ENCODE data around the gene SPRED3.
"Not testable (repeated sequence)": the region's sequence is repeated elsewhere in the genome, so short reads cannot be mapped to it uniquely, and the experiment has no call there.

Gene SPRED3

GRCh38 chr19:38420935-38421334, 32.4 kb downstream of the SPRED3 start:
- no peak for DNase-seq (ENCODE audit: low read depth in 2 of 2)

GRCh38 chr19:38421856-38422255, 33.4 kb downstream of the SPRED3 start:
- DNase-seq (ENCODE audit: low read depth in 2 of 2): no peak

- no peak for DNase-seq (ENCODE audit: low read depth in 2 of 2)
Measured at GRCh38 chr19:38422438-38422837, 33.9 kb downstream of the SPRED3 start.

- no peak for DNase-seq (ENCODE audit: low read depth in 2 of 2)
Measured at GRCh38 chr19:38424272-38424671, 35.8 kb downstream of the SPRED3 start.

GRCh38 chr19:38425222-38425809, 36.8 kb downstream of the SPRED3 start:
- DNase-seq (ENCODE audit: low read depth in 2 of 2): no peak

- DNase-seq (ENCODE audit: low read depth in 2 of 2): peak in 1 of 2 donors; percentile 18
Measured at GRCh38 chr19:38425810-38426466, 37.4 kb downstream of the SPRED3 start, which contains the start of gene RASGRP4. TSS of gene RASGRP4 (minus strand) at chr19:38426219. CDS start at chr19:38426091, 128 bp downstream.

GRCh38 chr19:38427035-38427677, 38.7 kb downstream of the SPRED3 start:
- not testable (repeated sequence) for DNase-seq (ENCODE audit: low read depth in 2 of 2)

- no peak for DNase-seq (ENCODE audit: low read depth in 2 of 2)
Measured at GRCh38 chr19:38429055-38429810, 40.7 kb downstream of the SPRED3 start.

GRCh38 chr19:38429811-38430156, 41.3 kb downstream of the SPRED3 start:
- no peak for DNase-seq (ENCODE audit: low read depth in 2 of 2)

- DNase-seq (ENCODE audit: low read depth in 2 of 2): no peak
Measured at GRCh38 chr19:38430931-38431330, 42.4 kb downstream of the SPRED3 start.

- peak in 1 of 2 donors; percentile 24 for DNase-seq (ENCODE audit: low read depth in 2 of 2)
Measured at GRCh38 chr19:38433268-38433733, 44.8 kb downstream of the SPRED3 start, which contains the start of gene RYR1. TSS of gene RYR1 (plus strand) at chr19:38433691. CDS start at chr19:38433830, 139 bp downstream.

GRCh38 chr19:38434549-38435051, 46.1 kb downstream of the SPRED3 start:
- no peak for DNase-seq (ENCODE audit: low read depth in 2 of 2)

GRCh38 chr19:38437295-38437694, 48.8 kb downstream of the SPRED3 start:
- DNase-seq (ENCODE audit: low read depth in 2 of 2): no peak

- no peak for DNase-seq (ENCODE audit: low read depth in 2 of 2)
Measured at GRCh38 chr19:38437917-38438316, 49.4 kb downstream of the SPRED3 start.

GRCh38 chr19:38440592-38440991, 52.1 kb downstream of the SPRED3 start:
- DNase-seq (ENCODE audit: low read depth in 2 of 2): no peak

GRCh38 chr19:38441657-38442348, 53.3 kb downstream of the SPRED3 start:
- no peak for DNase-seq (ENCODE audit: low read depth in 2 of 2)

GRCh38 chr19:38442736-38443135, 54.2 kb downstream of the SPRED3 start:
- DNase-seq (ENCODE audit: low read depth in 2 of 2): no peak

GRCh38 chr19:38443458-38443999, 55.0 kb downstream of the SPRED3 start:
- DNase-seq (ENCODE audit: low read depth in 2 of 2): no peak

GRCh38 chr19:38444026-38444425, 55.5 kb downstream of the SPRED3 start:
- no peak for DNase-seq (ENCODE audit: low read depth in 2 of 2)

GRCh38 chr19:38445362-38445761, 56.9 kb downstream of the SPRED3 start:
- DNase-seq (ENCODE audit: low read depth in 2 of 2): no peak

- no peak for DNase-seq (ENCODE audit: low read depth in 2 of 2)
Measured at GRCh38 chr19:38448225-38448624, 59.7 kb downstream of the SPRED3 start.

Measured in stimulated activated CD8-positive, alpha-beta memory T cell treated with anti-CD3 and anti-CD28 coated beads, Interleukin-7, amount 100 ng/mL, for 4 hours (primary cell).